Neural cell (in vitro differentiated cells): ENCODE data around the gene WDR20.

Experiments used
- CTCF ChIP-seq: fragments of 450-650 bp; IDR thresholded peaks from 2 replicates; pipeline ENCODE4 v1.5.1; 2014; ENCODE audit warnings: antibody characterized with exemption, mild to moderate bottlenecking, moderate library complexity; ENCODE audit not compliant: poor library complexity, severe bottlenecking
- EP300 ChIP-seq: fragments of 450-650 bp; conservative IDR thresholded peaks from 2 replicates; pipeline ENCODE4 v1.6.1; 2014; ENCODE audit warnings: antibody characterized with exemption, mild to moderate bottlenecking, moderate library complexity; ENCODE audit not compliant: poor library complexity, severe bottlenecking
- EZH2 ChIP-seq: fragments of 200-600, 300-800 bp; shearing (Covaris generic), sonication (generic); IDR thresholded peaks from 2 replicates; pipeline ENCODE4 v1.6.1; 2014; ENCODE audit warnings: antibody characterized with exemption, low read length, borderline replicate concordance, mild to moderate bottlenecking; ENCODE audit not compliant: insufficient read depth, poor library complexity, severe bottlenecking
- MXI1 ChIP-seq: fragments of 450-650 bp; conservative IDR thresholded peaks from 2 replicates; pipeline ENCODE4 v1.6.1; 2014; ENCODE audit warnings: antibody characterized with exemption, mild to moderate bottlenecking; ENCODE audit not compliant: poor library complexity, severe bottlenecking
- POLR2AphosphoS5 ChIP-seq: IDR thresholded peaks from 2 replicates; pipeline ENCODE4 v1.6.1; 2012
- RAD21 ChIP-seq: fragments of 450-650 bp; conservative IDR thresholded peaks from 2 replicates; pipeline ENCODE4 v1.6.1; 2014; ENCODE audit warnings: antibody characterized with exemption, mild to moderate bottlenecking, moderate library complexity
- SMC3 ChIP-seq: fragments of 450-650 bp; conservative IDR thresholded peaks from 2 replicates; pipeline ENCODE4 v1.6.1; 2014; ENCODE audit warnings: antibody characterized with exemption, mild to moderate bottlenecking, moderate library complexity; ENCODE audit not compliant: poor library complexity
- TAF1 ChIP-seq: IDR thresholded peaks from 2 replicates; pipeline ENCODE4 v1.6.1; 2012; ENCODE audit warnings: low read depth
- TF ChIP-seq, protein P1 (sequence below): IDR thresholded peaks from 2 replicates; pipeline ENCODE4 v1.6.1; 2012; ENCODE audit warnings: borderline replicate concordance

- no peak for TF ChIP-seq CTCF
- TF ChIP-seq, protein P1, sequence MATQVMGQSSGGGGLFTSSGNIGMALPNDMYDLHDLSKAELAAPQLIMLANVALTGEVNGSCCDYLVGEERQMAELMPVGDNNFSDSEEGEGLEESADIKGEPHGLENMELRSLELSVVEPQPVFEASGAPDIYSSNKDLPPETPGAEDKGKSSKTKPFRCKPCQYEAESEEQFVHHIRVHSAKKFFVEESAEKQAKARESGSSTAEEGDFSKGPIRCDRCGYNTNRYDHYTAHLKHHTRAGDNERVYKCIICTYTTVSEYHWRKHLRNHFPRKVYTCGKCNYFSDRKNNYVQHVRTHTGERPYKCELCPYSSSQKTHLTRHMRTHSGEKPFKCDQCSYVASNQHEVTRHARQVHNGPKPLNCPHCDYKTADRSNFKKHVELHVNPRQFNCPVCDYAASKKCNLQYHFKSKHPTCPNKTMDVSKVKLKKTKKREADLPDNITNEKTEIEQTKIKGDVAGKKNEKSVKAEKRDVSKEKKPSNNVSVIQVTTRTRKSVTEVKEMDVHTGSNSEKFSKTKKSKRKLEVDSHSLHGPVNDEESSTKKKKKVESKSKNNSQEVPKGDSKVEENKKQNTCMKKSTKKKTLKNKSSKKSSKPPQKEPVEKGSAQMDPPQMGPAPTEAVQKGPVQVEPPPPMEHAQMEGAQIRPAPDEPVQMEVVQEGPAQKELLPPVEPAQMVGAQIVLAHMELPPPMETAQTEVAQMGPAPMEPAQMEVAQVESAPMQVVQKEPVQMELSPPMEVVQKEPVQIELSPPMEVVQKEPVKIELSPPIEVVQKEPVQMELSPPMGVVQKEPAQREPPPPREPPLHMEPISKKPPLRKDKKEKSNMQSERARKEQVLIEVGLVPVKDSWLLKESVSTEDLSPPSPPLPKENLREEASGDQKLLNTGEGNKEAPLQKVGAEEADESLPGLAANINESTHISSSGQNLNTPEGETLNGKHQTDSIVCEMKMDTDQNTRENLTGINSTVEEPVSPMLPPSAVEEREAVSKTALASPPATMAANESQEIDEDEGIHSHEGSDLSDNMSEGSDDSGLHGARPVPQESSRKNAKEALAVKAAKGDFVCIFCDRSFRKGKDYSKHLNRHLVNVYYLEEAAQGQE, result no peak
- TF ChIP-seq RAD21, result no peak
- TF ChIP-seq EZH2, result no peak
- no peak for TF ChIP-seq TAF1
- TF ChIP-seq POLR2AphosphoS5, result no peak
- TF ChIP-seq EP300, result no peak
- no peak for TF ChIP-seq SMC3
- no peak for TF ChIP-seq MXI1
These were observed 22.8 kb downstream of the WDR20 start for GRCh38 chr14:102162487-102162886.
